Upper lobe of right lung (tissue), 1 donor: ENCODE data around the gene TP73. TPM values are rescaled to one million over a fixed set of nuclear protein-coding genes. Genes with fewer than 3 reads are reported as not detected.

Source experiments
- ATAC-seq: fragments of 200-7000 bp; cut with Tn5 transposase; one replicate; pipeline ENCODE4 v1.9.1; 2020; ENCODE audit warnings: mild to moderate bottlenecking, moderate library complexity
- DNase-seq: peaks from one replicate; pipeline ENCODE4 v3.0.0-alpha.2; 2020
- H3K27ac ChIP-seq: fragments of 200-600 bp; one replicate; pipeline ENCODE4 v1.8.0; 2022
- H3K27me3 ChIP-seq: fragments of 200-600 bp; one replicate; pipeline ENCODE4 v1.8.0; 2022; ENCODE audit warnings: mild to moderate bottlenecking
- H3K36me3 ChIP-seq: fragments of 200-600 bp; one replicate; pipeline ENCODE4 v1.8.0; 2022
- H3K4me1 ChIP-seq: fragments of 200-600 bp; one replicate; pipeline ENCODE4 v1.8.0; 2022
- H3K4me3 ChIP-seq: fragments of 200-600 bp; one replicate; pipeline ENCODE4 v1.8.0; 2022; ENCODE audit warnings: mild to moderate bottlenecking
- H3K9me3 ChIP-seq: fragments of 200-600 bp; one replicate; pipeline ENCODE4 v1.8.0; 2022
- intact Hi-C: fragments of 100-400 bp; cut with DNase I; formaldehyde crosslinking; loops from one replicate; pipeline ENCODE4 v1.11.0; 2022
- total RNA-seq: library from RNA; stranded (reverse); fragmentation: NEBNext Ultra II Directional; extraction: Animal tissue kit (Norgen Biotek cat#: 25700); gene quantifications from one replicate; pipeline ENCODE4 v1.2.1, GENCODE V29; 2021
- TF ChIP-seq, protein P1 (sequence below): fragments of 200-600 bp; IDR thresholded peaks from one replicate; pipeline ENCODE4 v1.8.0; 2022; ENCODE audit warnings: antibody characterized with exemption
- donor health status: DM: no; HTN: yes; CAD: no; lungs with severe emphysema.

Gene TP73
- total RNA-seq, 1 donor from 2014 or later: 0.29 TPM

DNA sequence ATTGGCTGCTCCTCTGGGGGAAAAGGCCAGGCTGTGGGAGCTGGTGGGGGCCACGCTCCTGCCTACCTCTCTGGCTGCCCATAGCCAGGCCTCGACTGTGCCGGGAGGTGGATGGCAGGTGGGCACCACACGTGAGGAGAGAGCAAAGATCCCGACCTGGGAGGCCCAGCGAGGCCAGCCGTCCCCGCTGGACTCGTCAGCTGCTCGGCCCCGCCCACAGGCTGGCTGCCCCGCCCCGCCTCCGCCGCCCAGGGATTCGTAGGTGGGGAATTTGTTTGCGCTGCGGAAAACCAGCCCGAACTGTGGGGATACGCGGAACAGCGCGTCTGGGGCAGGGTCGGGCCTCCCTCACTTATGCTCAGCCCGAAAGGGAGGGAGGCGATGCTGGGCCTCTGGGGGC, 31.7 kb downstream of the TP73 start:
- DNase-seq: no peak
- no peaks in the 10 kb centered on the region for H3K36me3 ChIP-seq
- ATAC-seq: no peak
- H3K4me1 ChIP-seq: peaks cover 5% of the 10 kb centered on the region
- no peak overlapping the region for H3K27ac ChIP-seq
- H3K4me3 ChIP-seq: no peak overlapping the region
- TF ChIP-seq, protein P1, sequence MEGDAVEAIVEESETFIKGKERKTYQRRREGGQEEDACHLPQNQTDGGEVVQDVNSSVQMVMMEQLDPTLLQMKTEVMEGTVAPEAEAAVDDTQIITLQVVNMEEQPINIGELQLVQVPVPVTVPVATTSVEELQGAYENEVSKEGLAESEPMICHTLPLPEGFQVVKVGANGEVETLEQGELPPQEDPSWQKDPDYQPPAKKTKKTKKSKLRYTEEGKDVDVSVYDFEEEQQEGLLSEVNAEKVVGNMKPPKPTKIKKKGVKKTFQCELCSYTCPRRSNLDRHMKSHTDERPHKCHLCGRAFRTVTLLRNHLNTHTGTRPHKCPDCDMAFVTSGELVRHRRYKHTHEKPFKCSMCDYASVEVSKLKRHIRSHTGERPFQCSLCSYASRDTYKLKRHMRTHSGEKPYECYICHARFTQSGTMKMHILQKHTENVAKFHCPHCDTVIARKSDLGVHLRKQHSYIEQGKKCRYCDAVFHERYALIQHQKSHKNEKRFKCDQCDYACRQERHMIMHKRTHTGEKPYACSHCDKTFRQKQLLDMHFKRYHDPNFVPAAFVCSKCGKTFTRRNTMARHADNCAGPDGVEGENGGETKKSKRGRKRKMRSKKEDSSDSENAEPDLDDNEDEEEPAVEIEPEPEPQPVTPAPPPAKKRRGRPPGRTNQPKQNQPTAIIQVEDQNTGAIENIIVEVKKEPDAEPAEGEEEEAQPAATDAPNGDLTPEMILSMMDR: no peak
- H3K9me3 ChIP-seq: no peaks in the 10 kb centered on the region
- no peaks in the 10 kb centered on the region for H3K27me3 ChIP-seq
- intact Hi-C loops: no loop called here

DNA sequence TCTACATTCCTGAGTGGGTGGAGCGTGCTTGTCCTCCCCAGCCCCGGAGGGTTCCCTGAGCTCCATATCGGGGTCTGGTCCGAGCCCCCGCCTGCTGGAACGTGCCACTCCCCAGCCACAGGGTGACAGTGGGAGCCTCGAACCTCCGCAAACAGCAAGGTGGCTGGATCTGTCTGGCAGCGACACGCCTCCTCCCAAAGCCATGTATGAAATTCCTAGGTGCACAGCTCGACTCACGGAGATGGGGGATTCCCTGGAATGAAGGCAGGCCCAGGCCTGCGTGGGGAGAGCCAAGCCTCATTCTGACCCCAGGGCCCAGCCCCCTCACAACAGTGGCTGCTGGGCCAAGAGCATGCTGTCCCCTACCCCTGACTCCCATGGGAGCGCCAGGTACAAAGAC, 32.9 kb downstream of the TP73 start:
- intact Hi-C loops: no loop called here
- no peak for DNase-seq

DNA sequence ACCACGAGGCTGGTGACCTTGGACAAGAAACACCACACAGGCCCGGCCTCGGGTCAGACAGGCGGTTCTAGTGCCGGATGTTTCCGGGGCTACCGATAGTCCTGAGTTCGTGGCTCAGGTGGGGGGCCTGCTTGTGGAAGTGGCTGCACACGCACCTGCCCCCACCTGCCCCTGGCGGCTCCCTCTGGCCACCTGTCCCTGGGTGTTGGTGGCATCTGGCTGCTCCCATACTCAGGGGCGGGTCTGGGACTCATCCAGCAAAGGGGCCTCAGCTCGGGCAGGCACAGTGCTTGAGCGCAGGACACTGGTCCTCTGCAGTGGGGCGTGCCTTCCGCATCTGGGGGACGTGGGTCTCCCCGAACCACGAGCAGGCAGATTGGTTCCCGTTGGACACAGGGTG, 33.6 kb downstream of the TP73 start:
- DNase-seq: no peak

More for the DNA sequence above, 32.9 kb downstream of the TP73 start:
- no peak for ATAC-seq
- TF ChIP-seq, protein P1: no peak
- Histone ChIP-seq H3K4me1 (peaks cover 7% of the 10 kb centered on the region), H3K4me3 (no peak overlapping the region), H3K36me3 (no peaks in the 10 kb centered on the region), H3K27ac (no peak overlapping the region), H3K27me3 (no peaks in the 10 kb centered on the region), H3K9me3 (no peaks in the 10 kb centered on the region)

DNA sequence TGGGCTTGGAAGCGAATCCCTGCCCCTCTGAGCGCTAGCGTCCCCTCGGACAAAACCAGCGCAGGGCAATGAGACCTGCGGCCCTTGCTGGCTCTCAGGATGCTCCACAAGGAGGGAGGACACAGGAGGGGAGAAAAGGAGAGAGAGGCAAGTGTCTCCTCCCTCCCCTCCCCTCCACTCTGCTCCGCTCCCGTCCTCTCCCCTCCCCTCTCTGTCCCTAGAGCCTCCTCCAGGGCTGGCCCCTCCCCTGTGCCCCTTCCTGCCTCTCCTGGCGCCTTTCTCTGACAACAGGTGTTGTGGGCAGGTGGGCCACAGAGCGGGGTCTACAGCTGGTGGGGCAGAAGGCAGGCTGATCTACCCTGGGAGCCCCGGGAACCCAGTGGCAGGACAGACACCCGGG, 35.2 kb downstream of the TP73 start:
- no peaks in the 10 kb centered on the region for H3K36me3 ChIP-seq
- H3K27me3 ChIP-seq: no peaks in the 10 kb centered on the region
- TF ChIP-seq, protein P1: no peak
- intact Hi-C loops: no loop called here
- DNase-seq (no peak), ATAC-seq (no peak)
- H3K27ac ChIP-seq: no peak overlapping the region
- H3K9me3 ChIP-seq: no peaks in the 10 kb centered on the region
- no peak overlapping the region for H3K4me3 ChIP-seq
- peaks cover 7% of the 10 kb centered on the region for H3K4me1 ChIP-seq

More for the DNA sequence above, 33.6 kb downstream of the TP73 start:
- Histone ChIP-seq H3K36me3 (no peaks in the 10 kb centered on the region), H3K27ac (no peak overlapping the region), H3K4me1 (peaks cover 7% of the 10 kb centered on the region), H3K9me3 (no peaks in the 10 kb centered on the region), H3K4me3 (no peak overlapping the region), H3K27me3 (no peaks in the 10 kb centered on the region)
- ATAC-seq: no peak
- intact Hi-C loops: no loop called here
- TF ChIP-seq, protein P1: no peak

DNA sequence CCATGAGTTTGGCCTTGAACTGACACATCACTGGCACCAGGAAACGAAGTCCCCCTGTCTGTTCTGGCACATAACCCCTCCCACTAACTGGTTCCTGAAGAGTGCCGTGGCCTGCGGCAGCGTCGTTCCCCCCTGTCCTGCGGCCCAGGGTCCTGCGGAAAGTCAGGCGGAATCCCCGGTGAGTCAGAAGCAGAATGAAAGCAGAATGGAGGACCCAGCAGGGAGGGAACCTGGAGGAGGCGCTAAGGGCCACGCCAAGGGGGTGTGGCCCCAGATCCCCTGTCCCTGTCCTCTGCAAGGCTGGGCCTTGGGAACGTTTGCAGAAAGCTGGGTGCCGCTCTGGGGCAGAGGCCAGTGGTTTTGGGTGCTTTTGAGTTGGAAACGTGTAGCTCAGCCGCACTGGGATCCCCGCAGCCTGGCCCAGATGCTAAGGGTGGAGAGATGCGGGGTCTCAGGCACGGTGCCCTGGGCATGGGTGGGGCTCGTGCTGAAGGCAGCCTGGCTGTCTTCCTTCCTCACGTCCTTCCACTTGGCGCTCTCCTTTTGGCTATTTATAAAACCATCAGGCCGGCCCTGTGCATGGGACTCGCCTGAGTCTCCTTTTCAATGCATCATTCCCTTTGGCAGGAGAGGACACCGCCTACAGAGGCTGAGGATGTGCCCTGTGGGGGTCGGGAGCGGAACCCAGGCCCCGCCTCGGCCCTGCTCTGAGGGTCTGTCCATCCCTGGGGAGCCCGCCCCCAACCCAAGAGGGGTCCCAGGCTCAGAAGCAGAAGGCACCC, 36.2 kb downstream of the TP73 start:
- no peak for DNase-seq

More for the DNA sequence above, 36.2 kb downstream of the TP73 start:
- Histone ChIP-seq H3K4me1 (peaks cover 7% of the 10 kb centered on the region), H3K36me3 (no peaks in the 10 kb centered on the region), H3K27ac (no peak overlapping the region), H3K9me3 (no peaks in the 10 kb centered on the region), H3K4me3 (no peak overlapping the region), H3K27me3 (no peaks in the 10 kb centered on the region)
- no peak for ATAC-seq
- TF ChIP-seq, protein P1: no peak
- intact Hi-C loops: no loop called here
